Sigmoid colon (tissue), 4 donors: ENCODE results near the gene HLF.

Experiments used
- CTCF ChIP-seq, 4 experiments: fragments of 450-650 bp in 3 of 4; fragments of 200-600 bp in 1 of 4; IDR thresholded peaks; one replicate each; pipeline ENCODE4 v1.5.1; 2016 to 2019; ENCODE audit warnings: antibody characterized with exemption in 4 of 4, mild to moderate bottlenecking in 3 of 4, moderate library complexity in 2 of 4
- EP300 ChIP-seq, 4 donors: sonication (generic); formaldehyde crosslinking; IDR thresholded peaks; one replicate each; pipeline ENCODE4 v1.6.1; 2017; ENCODE audit warnings: antibody characterized with exemption in 4 of 4
- POLR2A ChIP-seq, 2 donors: fragments of 450-650 bp; IDR thresholded peaks; one replicate each; pipeline ENCODE4 v1.6.1; 2016; ENCODE audit warnings: antibody characterized with exemption in 2 of 2, mild to moderate bottlenecking in 2 of 2, moderate library complexity in 2 of 2

DNA sequence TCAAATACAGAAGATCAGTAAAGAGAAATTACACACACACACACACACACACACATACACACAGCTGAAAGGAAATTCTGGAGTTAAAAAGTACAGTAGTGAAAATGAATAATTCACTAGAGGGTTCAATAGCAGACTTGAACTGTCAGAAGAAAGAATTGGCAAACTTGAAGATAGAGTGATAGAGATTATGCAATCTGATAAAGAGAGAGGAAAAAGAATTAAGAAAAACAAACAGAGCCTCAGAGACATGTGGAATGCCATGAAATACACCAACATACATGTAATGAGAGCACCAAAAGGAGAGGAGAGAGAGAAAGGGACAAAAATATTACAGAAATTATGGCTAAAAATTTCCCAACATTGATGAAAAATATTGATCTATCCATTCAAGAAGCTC, 96.2 kb downstream of the HLF start:
- TF ChIP-seq CTCF (IDR thresholded peaks at IDR 0.05) (no peak), POLR2A (IDR thresholded peaks at IDR 0.05) (no peak), EP300 (IDR thresholded peaks at IDR 0.05) (no peak)
